Measurements from ENCODE around the gene MSI2.

The MSI2 gene

DNA sequence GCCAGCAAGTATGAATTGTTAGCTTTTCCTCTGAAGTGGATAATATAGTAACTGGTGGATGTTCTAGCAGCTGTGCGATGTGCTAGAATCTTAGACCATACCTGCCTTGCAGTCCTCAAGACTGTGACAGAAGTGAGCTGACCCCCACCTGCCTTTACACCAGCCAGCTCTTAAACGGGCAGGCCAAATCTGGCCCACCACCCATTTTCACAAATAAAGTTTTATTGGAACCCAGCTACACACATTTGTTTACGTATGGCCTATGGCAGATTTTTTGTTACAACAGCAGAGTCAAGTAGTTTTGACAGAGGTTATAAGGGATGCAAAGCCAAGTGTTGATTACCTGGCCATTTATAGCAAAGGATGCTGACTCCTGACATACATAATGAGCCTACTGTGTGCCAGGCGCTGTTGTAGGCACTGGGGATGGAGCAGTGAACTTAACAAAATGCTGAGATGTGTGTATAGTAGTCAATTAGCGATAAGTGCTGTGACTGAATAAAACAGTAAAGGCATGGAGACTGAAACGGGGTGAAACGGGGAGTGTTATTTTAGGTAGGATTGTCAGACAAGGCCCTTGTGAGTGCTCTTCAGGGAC is 79.0 kb downstream of the MSI2 start:
- no CpG with 5 or more reads among the region's 7 CpGs for WGBS, 2 donors (ENCODE audit: extremely low coverage in 2 of 2, insufficient read length in 2 of 2, insufficient replicate concordance in 1 of 2)
- Histone ChIP-seq H3K79me1 (ENCODE audit: low read depth, low read length) (peaks cover 7% of the 10 kb centered on the region), H3K14ac (ENCODE audit: low read length) (no peak overlapping the region), H3K4ac (ENCODE audit: low read length) (no peak overlapping the region), H2BK15ac (ENCODE audit: low read length) (no peak overlapping the region), H2AK5ac (ENCODE audit: low read depth, low read length) (no peak overlapping the region), H3K23ac (ENCODE audit: low read depth, low read length, poor library complexity) (no peak overlapping the region), H4K91ac (ENCODE audit: low read depth, low read length, poor library complexity) (no peak overlapping the region), H3K4me1 (ENCODE audit: control insufficient read depth in 2 of 2, insufficient read depth in 1 of 2, low read depth in 1 of 2, low read length in 2 of 2) (peaks cover 8 to 12% of the 10 kb centered on the region in 2 donors), H3K36me3 (replicated peaks in 1 of 2; ENCODE audit: control insufficient read depth in 2 of 2, insufficient read depth in 2 of 2, low read length in 2 of 2) (peaks cover 0 to 29% of the 10 kb centered on the region in 2 donors), H4K8ac (ENCODE audit: low read depth, low read length) (no peak overlapping the region), H3K4me3 (ENCODE audit: low read length in 2 of 2) (no peak overlapping the region), H2AFZ (ENCODE audit: low read length) (no peak overlapping the region), H3K4me2 (ENCODE audit: insufficient read depth, low read length, poor library complexity, severe bottlenecking) (no peak overlapping the region), H2BK5ac (ENCODE audit: low read length) (no peak overlapping the region), H3K27me3 (ENCODE audit: control insufficient read depth in 3 of 3, insufficient read depth in 3 of 3, low read depth in 1 of 3, low read length in 3 of 3) (no peaks in the 10 kb centered on the region), H3K27ac (replicated peaks; ENCODE audit: low read length) (no peak overlapping the region), H3K9ac (ENCODE audit: low read depth, low read length, poor library complexity) (no peak overlapping the region), H3K18ac (ENCODE audit: low read length) (no peak overlapping the region), H2BK120ac (ENCODE audit: low read depth, low read length) (no peak overlapping the region), H2BK12ac (ENCODE audit: low read length) (no peak overlapping the region), H3K9me3 (replicated peaks in 1 of 2; ENCODE audit: control insufficient read depth in 2 of 2, insufficient read depth in 1 of 2, low read depth in 1 of 2, low read length in 2 of 2) (peaks cover 0 to 14% of the 10 kb centered on the region in 2 donors)
- DNase-seq (ENCODE audit: low spot score) = no peak

GRCh38 chr17:57337390-57337789 is 81.1 kb downstream of the MSI2 start:
- no peak overlapping the region for H3K14ac ChIP-seq (ENCODE audit: low read length)
- DNase-seq (ENCODE audit: low spot score) = no peak
- no CpG with 5 or more reads among the region's 12 CpGs for WGBS, 2 donors (ENCODE audit: extremely low coverage in 2 of 2, insufficient read length in 2 of 2, insufficient replicate concordance in 1 of 2)
- H3K4me1 ChIP-seq (ENCODE audit: control insufficient read depth in 2 of 2, insufficient read depth in 1 of 2, low read depth in 1 of 2, low read length in 2 of 2) = peaks cover 5 to 26% of the 10 kb centered on the region in 2 donors
- H2BK5ac ChIP-seq (ENCODE audit: low read length) = no peak overlapping the region
- no peak overlapping the region for H3K4me2 ChIP-seq (ENCODE audit: insufficient read depth, low read length, poor library complexity, severe bottlenecking)
- H3K18ac ChIP-seq (ENCODE audit: low read length) = no peak overlapping the region
- H4K8ac ChIP-seq (ENCODE audit: low read depth, low read length) = no peak overlapping the region
- no peak overlapping the region for H2BK12ac ChIP-seq (ENCODE audit: low read length)
- peaks cover 0 to 14% of the 10 kb centered on the region in 2 donors for H3K9me3 ChIP-seq (replicated peaks in 1 of 2; ENCODE audit: control insufficient read depth in 2 of 2, insufficient read depth in 1 of 2, low read depth in 1 of 2, low read length in 2 of 2)
- H2AFZ ChIP-seq (ENCODE audit: low read length) = no peak overlapping the region
- H3K36me3 ChIP-seq (replicated peaks in 1 of 2; ENCODE audit: control insufficient read depth in 2 of 2, insufficient read depth in 2 of 2, low read length in 2 of 2) = peaks cover 0 to 30% of the 10 kb centered on the region in 2 donors
- H3K23ac ChIP-seq (ENCODE audit: low read depth, low read length, poor library complexity) = no peak overlapping the region
- H2BK120ac ChIP-seq (ENCODE audit: low read depth, low read length) = no peak overlapping the region
- H3K27me3 ChIP-seq (ENCODE audit: control insufficient read depth in 3 of 3, insufficient read depth in 3 of 3, low read depth in 1 of 3, low read length in 3 of 3) = no peaks in the 10 kb centered on the region
- H3K4ac ChIP-seq (ENCODE audit: low read length) = no peak overlapping the region
- no peak overlapping the region for H3K4me3 ChIP-seq (ENCODE audit: low read length in 2 of 2)
- no peak overlapping the region for H3K27ac ChIP-seq (replicated peaks; ENCODE audit: low read length)
- H3K9ac ChIP-seq (ENCODE audit: low read depth, low read length, poor library complexity) = no peak overlapping the region
- no peak overlapping the region for H4K91ac ChIP-seq (ENCODE audit: low read depth, low read length, poor library complexity)
- no peak overlapping the region for H2BK15ac ChIP-seq (ENCODE audit: low read length)
- H2AK5ac ChIP-seq (ENCODE audit: low read depth, low read length) = no peak overlapping the region
- H3K79me1 ChIP-seq (ENCODE audit: low read depth, low read length) = peaks cover 12% of the 10 kb centered on the region

DNA sequence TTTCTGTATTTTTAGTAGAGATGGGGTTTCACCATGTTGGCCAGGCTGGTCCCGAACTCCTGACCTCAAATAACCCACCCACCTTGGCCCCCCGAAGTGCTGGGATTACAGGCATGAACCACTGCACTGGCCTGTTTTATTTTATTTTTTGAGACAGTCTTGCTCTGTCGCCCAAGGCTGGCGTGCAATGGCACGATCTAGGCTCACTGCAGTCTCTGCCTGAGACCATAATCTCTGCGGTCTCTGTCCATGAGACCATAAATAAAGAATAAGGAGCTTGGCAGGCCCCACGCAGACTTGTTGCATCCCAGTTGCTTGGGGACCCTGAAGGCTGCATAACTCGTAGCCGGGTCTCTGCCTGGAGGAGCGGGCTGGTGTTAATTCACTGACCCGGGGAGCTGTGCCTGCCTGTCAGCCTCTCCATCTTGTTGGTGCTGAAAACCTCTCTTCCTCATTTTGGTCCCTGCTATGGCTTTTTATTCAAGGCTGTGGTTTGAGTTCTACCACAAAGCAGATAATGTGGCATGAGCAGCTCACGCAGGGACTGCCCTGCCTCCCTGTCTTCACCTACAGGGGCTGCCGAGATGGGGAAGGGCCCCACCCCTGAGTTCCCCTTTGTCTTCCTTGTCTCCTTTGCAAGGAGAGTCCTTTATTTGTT is 82.1 kb downstream of the MSI2 start:
- Histone ChIP-seq H3K27me3 (ENCODE audit: control insufficient read depth in 3 of 3, insufficient read depth in 3 of 3, low read depth in 1 of 3, low read length in 3 of 3) (no peaks in the 10 kb centered on the region), H3K9ac (ENCODE audit: low read depth, low read length, poor library complexity) (no peak overlapping the region), H2BK120ac (ENCODE audit: low read depth, low read length) (no peak overlapping the region), H4K8ac (ENCODE audit: low read depth, low read length) (no peak overlapping the region), H3K36me3 (replicated peaks in 1 of 2; ENCODE audit: control insufficient read depth in 2 of 2, insufficient read depth in 2 of 2, low read length in 2 of 2) (peaks cover 0 to 32% of the 10 kb centered on the region in 2 donors), H3K4ac (ENCODE audit: low read length) (no peak overlapping the region), H2BK5ac (ENCODE audit: low read length) (peak overlapping the region; percentile 46), H3K23ac (ENCODE audit: low read depth, low read length, poor library complexity) (no peak overlapping the region), H2BK15ac (ENCODE audit: low read length) (no peak overlapping the region), H3K27ac (replicated peaks; ENCODE audit: low read length) (peak overlapping the region; percentile 64), H3K18ac (ENCODE audit: low read length) (peak overlapping the region; percentile 54), H2BK12ac (ENCODE audit: low read length) (no peak overlapping the region), H3K79me1 (ENCODE audit: low read depth, low read length) (peaks cover 12% of the 10 kb centered on the region), H2AK5ac (ENCODE audit: low read depth, low read length) (no peak overlapping the region), H3K9me3 (replicated peaks in 1 of 2; ENCODE audit: control insufficient read depth in 2 of 2, insufficient read depth in 1 of 2, low read depth in 1 of 2, low read length in 2 of 2) (peaks cover 0 to 14% of the 10 kb centered on the region in 2 donors), H3K14ac (ENCODE audit: low read length) (no peak overlapping the region), H3K4me1 (ENCODE audit: control insufficient read depth in 2 of 2, insufficient read depth in 1 of 2, low read depth in 1 of 2, low read length in 2 of 2) (peaks cover 5 to 28% of the 10 kb centered on the region in 2 donors), H3K4me3 (ENCODE audit: low read length in 2 of 2) (no peak overlapping the region), H2AFZ (ENCODE audit: low read length) (no peak overlapping the region), H3K4me2 (ENCODE audit: insufficient read depth, low read length, poor library complexity, severe bottlenecking) (no peak overlapping the region), H4K91ac (ENCODE audit: low read depth, low read length, poor library complexity) (no peak overlapping the region)
- no CpG with 5 or more reads among the region's 13 CpGs for WGBS, 2 donors (ENCODE audit: extremely low coverage in 2 of 2, insufficient read length in 2 of 2, insufficient replicate concordance in 1 of 2)
- no peak for DNase-seq (ENCODE audit: low spot score)

GRCh38 chr17:57340160-57340981 is 84.0 kb downstream of the MSI2 start:
- peak overlapping the region; percentile 38 for H3K18ac ChIP-seq (ENCODE audit: low read length)
- no peak overlapping the region for H3K4ac ChIP-seq (ENCODE audit: low read length)
- H3K4me2 ChIP-seq (ENCODE audit: insufficient read depth, low read length, poor library complexity, severe bottlenecking) = no peak overlapping the region
- H2BK120ac ChIP-seq (ENCODE audit: low read depth, low read length) = no peak overlapping the region
- H3K36me3 ChIP-seq (replicated peaks in 1 of 2; ENCODE audit: control insufficient read depth in 2 of 2, insufficient read depth in 2 of 2, low read length in 2 of 2) = peaks cover 0 to 43% of the 10 kb centered on the region in 2 donors
- no CpG with 5 or more reads among the region's 8 CpGs for WGBS, 2 donors (ENCODE audit: extremely low coverage in 2 of 2, insufficient read length in 2 of 2, insufficient replicate concordance in 1 of 2)
- peaks cover 5 to 29% of the 10 kb centered on the region in 2 donors for H3K4me1 ChIP-seq (ENCODE audit: control insufficient read depth in 2 of 2, insufficient read depth in 1 of 2, low read depth in 1 of 2, low read length in 2 of 2)
- no peak overlapping the region for H2BK12ac ChIP-seq (ENCODE audit: low read length)
- no peak for DNase-seq (ENCODE audit: low spot score)
- H3K79me1 ChIP-seq (ENCODE audit: low read depth, low read length) = peaks cover 14% of the 10 kb centered on the region
- peak overlapping the region; percentile 29 for H2AK5ac ChIP-seq (ENCODE audit: low read depth, low read length)
- no peak overlapping the region for H4K91ac ChIP-seq (ENCODE audit: low read depth, low read length, poor library complexity)
- H3K23ac ChIP-seq (ENCODE audit: low read depth, low read length, poor library complexity) = no peak overlapping the region
- H2AFZ ChIP-seq (ENCODE audit: low read length) = no peak overlapping the region
- no peak overlapping the region for H2BK5ac ChIP-seq (ENCODE audit: low read length)
- no peak overlapping the region for H3K4me3 ChIP-seq (ENCODE audit: low read length in 2 of 2)
- no peak overlapping the region for H3K27ac ChIP-seq (replicated peaks; ENCODE audit: low read length)
- no peak overlapping the region for H4K8ac ChIP-seq (ENCODE audit: low read depth, low read length)
- no peak overlapping the region for H2BK15ac ChIP-seq (ENCODE audit: low read length)
- peaks cover 0 to 14% of the 10 kb centered on the region in 2 donors for H3K9me3 ChIP-seq (replicated peaks in 1 of 2; ENCODE audit: control insufficient read depth in 2 of 2, insufficient read depth in 1 of 2, low read depth in 1 of 2, low read length in 2 of 2)
- H3K9ac ChIP-seq (ENCODE audit: low read depth, low read length, poor library complexity) = no peak overlapping the region
- no peak overlapping the region for H3K14ac ChIP-seq (ENCODE audit: low read length)
- H3K27me3 ChIP-seq (ENCODE audit: control insufficient read depth in 3 of 3, insufficient read depth in 3 of 3, low read depth in 1 of 3, low read length in 3 of 3) = no peaks in the 10 kb centered on the region

All from neuronal stem cell (in vitro differentiated cells).